T-helper 1 cell treated with Interleukin-12 subunit alpha and Interleukin-12 subunit beta and Interleukin-4 antibody, amounts not matched to agents 30 ng/mL and 1 ng/mL, for 36 hours (primary cell): Measurements from ENCODE around the gene WDR7. TPM values are rescaled to one million over a fixed set of nuclear protein-coding genes. Genes with fewer than 3 reads are reported as not detected.

Experiments
- intact Hi-C: fragments of 100-400 bp; cut with micrococcal nuclease; formaldehyde crosslinking; loops from one replicate; pipeline ENCODE4 v1.15.1; 2024
- total RNA-seq: library from RNA; stranded (reverse); gene quantifications from 2 replicates; pipeline ENCODE4 v1.2.3, GENCODE V29; 2022

WDR7 gene
- total RNA-seq, 1 donor from 2014 or later, result 45.2 TPM

DNA sequence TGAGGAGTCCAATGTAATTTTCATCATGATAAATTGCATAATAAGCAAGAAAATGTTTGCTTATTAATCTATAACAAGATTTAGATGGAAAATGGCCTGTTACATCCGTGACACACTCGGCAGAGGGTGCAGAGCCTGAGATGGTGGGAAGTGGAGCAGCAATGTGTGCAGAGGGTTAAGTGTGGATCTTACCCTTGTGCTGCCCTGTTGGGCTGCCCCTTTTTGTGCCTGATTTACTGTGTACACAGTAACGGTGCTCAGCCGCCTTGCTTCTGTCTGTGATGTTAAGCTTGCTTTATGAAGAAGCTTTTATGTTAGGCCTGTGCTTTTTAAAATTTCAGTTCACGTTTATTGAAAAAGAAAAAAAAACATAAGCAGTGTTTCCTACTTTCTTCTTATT lies 275.6 kb downstream of the WDR7 start:
- intact Hi-C loops, result no loop called here

DNA sequence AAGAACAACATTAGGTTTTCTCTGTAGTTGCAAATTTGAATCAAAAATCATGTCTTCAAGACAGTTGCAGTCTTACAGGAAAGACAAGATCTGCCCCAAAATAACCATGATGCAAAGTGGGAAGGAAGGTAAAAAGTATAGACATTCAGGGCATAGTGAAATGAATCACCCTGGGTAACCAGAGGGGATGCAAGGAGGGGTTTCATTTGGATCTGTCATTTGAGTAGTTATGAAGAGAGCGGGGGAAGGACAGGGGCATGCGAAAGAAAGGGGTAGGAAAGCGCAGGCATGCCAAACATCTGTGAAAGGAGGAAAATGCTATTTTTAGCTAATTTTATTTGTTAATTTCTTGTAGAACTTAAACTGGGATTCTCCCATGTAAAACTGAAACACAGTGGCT lies 276.6 kb downstream of the WDR7 start:
- intact Hi-C loops, result no loop called here

GRCh38 chr18:56929886-56930285 lies 278.7 kb downstream of the WDR7 start:
- intact Hi-C loops, result no loop called here

- intact Hi-C loops, result no loop called here
Observed at GRCh38 chr18:56933472-56933871, 282.3 kb downstream of the WDR7 start.

GRCh38 chr18:56934131-56934530 lies 283.0 kb downstream of the WDR7 start:
- intact Hi-C loops, result no loop called here

DNA sequence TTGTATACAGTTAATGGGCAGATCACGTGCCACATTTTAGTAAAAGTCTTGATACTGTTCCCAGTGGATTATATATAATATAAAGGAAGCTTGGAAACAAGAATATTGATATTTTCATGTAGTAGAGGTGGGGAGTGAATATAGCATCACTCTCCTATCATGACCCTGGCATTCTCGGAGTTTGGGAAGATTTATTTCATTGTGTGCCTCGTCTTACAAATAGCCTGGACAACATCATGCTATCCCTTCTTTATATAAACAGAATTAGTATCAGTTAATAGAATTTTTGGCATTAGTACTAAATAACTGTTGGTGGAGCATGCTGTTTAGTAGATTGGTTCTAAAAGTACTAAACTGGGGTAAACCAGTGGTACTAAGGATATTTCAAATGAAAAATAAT lies 283.7 kb downstream of the WDR7 start:
- intact Hi-C loops, result no loop called here

DNA sequence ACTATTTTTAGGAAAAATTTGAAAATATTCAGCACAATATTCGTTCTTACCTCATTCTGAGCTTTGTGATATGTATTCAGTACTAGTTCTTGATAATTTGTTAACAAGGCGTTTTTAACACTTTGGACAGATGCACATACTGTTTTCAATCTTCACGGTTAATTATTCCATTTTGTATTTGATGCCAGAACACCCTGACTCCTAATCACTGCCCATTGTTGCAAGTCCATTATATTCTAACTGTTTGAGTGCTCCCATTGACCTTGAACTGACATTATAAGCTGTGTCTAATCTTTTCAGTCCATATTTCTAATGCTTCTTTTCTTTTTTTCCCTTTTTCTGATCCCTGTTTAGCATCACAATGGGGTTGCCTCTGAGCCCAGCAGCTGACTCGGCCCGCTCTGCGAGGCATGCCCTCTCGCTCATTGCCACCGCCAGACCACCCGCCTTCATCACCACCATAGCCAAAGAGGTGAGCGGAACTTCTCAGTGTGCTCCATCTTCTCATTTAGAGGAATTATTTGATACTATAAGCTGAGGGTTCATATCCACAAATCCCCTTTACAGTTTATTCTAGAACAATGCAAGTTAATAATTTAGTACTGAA lies 284.4 kb downstream of the WDR7 start:
- intact Hi-C loops, result no loop called here

- intact Hi-C loops, result no loop called here
Observed at GRCh38 chr18:56936457-56936856, 285.3 kb downstream of the WDR7 start.

DNA sequence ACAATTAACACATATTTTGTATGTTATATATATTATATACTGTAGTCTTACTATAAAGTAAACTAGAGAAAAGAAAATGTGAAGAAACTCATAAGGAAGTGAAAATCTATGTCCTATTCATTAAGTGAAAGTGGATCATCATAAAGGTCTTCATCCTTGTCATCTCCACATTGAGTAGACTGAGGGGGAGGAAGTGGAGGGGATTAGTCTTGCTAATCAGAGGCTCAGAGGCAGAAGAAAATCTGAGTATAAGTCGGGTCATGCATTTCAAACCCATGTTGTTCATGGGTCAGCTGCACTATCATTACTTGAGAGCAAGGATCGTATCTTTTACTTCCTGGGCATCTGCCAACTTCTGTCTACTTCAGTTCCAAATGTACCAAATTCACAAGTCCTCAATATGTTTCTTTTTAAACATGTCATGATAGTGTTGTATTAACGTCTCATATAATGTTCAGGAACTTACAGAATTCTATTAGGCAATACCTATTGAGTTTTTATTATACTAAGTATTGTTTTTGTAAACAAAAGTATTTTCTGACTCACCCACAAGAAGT lies 286.8 kb downstream of the WDR7 start:
- intact Hi-C loops, result no loop called here

GRCh38 chr18:56945171-56946083 lies 294.3 kb downstream of the WDR7 start:
- intact Hi-C loops, result no loop called here

GRCh38 chr18:56947236-56947635 lies 296.1 kb downstream of the WDR7 start:
- intact Hi-C loops, result no loop called here

GRCh38 chr18:56952026-56952425 lies 300.9 kb downstream of the WDR7 start:
- intact Hi-C loops, result no loop called here

GRCh38 chr18:56953428-56954198 lies 302.5 kb downstream of the WDR7 start:
- intact Hi-C loops, result no loop called here

DNA sequence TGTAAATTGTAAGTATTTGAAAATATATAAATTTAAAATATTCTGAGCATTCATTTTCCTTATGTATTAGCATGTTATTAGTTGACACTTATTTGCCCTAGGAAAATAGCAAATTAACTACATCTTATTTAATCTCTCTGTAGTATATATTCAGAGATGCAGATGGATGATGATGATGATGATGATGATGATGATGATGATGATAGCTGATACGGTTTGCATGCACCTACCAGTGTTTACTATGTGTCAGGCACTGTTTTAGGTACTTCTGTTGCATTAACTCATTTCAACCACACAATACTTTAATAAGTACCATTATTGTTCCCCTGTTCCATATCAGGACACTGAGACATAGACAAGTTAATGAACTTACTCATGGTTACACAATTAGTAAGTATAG lies 304.3 kb downstream of the WDR7 start:
- intact Hi-C loops, result no loop called here

GRCh38 chr18:56959120-56959519 lies 308.0 kb downstream of the WDR7 start:
- intact Hi-C loops, result no loop called here

- intact Hi-C loops, result no loop called here
Observed at GRCh38 chr18:56962322-56962721, 311.2 kb downstream of the WDR7 start.

GRCh38 chr18:56967035-56967434 lies 315.9 kb downstream of the WDR7 start:
- intact Hi-C loops, result no loop called here

- intact Hi-C loops, result no loop called here
Observed at GRCh38 chr18:56973487-56973886, 322.3 kb downstream of the WDR7 start.

DNA sequence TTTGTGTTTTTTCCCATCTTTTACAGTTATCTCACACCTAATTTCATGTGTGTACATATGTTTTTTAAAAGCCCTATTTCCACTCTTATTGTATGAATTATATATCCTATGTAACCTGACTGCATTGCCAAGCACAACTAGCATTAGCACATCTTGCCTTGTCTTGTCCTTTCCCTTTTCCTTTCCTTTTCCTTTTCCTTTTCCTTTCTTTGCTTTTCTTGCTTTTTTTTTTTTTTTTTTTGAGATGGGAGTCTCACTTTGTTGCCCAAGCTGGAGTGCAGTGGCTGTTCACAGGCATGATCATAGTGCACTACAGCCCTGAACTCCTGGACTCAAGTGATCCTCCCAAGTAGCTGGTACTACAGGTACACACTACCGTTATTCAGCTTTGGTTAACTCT lies 323.0 kb downstream of the WDR7 start:
- intact Hi-C loops, result no loop called here

DNA sequence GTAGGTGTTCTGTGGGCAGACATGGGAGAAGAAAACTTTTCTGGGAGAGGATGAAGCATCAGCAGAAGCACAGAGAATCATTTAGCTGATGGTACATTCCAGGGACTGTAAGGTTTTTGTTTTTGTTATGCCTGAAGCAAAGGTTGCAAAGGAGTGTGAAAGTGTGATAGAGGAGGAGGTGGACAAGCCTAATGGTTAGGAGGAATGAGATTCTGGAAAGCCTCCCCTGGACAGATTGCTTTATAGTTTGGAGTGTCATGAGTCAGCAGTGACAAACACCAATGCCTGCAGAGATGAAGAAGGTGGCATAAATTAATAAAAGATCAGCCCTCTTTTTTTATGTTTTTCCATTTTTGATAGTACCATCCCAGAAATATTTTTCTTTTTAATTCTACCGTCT lies 324.1 kb downstream of the WDR7 start:
- intact Hi-C loops, result no loop called here

- intact Hi-C loops, result no loop called here
Observed at GRCh38 chr18:56977309-56977708, 326.1 kb downstream of the WDR7 start.

DNA sequence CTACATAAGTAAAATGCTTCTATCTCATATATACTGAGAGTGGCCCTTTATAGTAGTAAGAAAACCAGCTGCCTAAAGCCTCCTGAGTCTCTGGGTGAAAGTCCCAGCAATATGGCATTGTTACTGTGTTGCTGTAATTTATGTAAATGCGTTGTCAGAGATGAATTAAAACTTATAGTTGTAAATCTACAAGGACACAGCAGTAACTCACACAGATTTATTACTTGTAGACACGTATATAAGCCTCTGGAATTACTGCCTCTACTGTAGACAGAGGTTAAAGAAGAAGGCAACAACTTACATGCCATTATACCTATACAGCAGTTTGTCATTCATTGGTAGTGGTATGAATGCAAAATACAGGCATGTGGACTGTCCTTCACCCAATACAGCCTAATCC lies 326.6 kb downstream of the WDR7 start:
- intact Hi-C loops, result no loop called here
